ENCODE results near the gene OR51V1.

Gene OR51V1

DNA sequence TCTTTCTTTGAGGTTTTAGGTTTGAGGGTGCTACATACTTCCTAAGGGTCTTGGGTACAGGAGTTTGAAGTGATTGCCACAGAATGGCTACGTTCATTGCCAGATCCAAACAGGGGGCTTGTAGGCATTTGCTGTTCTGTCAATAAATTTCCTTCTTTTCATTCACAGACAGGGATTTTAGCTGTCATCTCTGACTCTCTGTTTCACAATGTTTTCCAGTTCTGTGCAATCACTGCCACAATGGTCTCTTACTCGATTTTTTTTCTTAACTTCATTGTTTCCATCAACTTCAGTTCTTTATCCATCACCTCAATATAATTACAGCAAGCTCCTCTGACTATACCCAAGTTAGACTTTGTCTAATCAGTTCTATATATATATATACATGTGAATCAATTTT, 40.0 kb upstream of the OR51V1 start:
- Histone ChIP-seq H3K4me1 (ENCODE audit: insufficient read depth, low read length, severe bottlenecking) (no peaks in the 10 kb centered on the region), H3K4me3 (ENCODE audit: low read depth, low read length, poor library complexity, severe bottlenecking) (no peak overlapping the region), H3K27ac (ENCODE audit: low read depth, low read length, poor library complexity, severe bottlenecking) (no peak overlapping the region), H3K4me2 (ENCODE audit: low read length) (no peak overlapping the region), H3K9me2 (ENCODE audit: low read depth, low read length) (no peaks in the 10 kb centered on the region), H3K9me3 (ENCODE audit: low read length) (no peaks in the 10 kb centered on the region), H3K36me3 (ENCODE audit: insufficient read depth, low read length) (no peaks in the 10 kb centered on the region), H4K20me1 (ENCODE audit: insufficient read depth, low read length) (no peaks in the 10 kb centered on the region), H2AFZ (ENCODE audit: low read length) (no peak overlapping the region), H3K27me3 (ENCODE audit: insufficient read depth, low read length) (no peaks in the 10 kb centered on the region), H3K79me2 (ENCODE audit: insufficient read depth, low read length) (no peaks in the 10 kb centered on the region), H3F3A (ENCODE audit: insufficient read depth, low read length) (no peaks in the 10 kb centered on the region), H3K9ac (ENCODE audit: low read length) (no peak overlapping the region)
- TF ChIP-seq, protein P1, sequence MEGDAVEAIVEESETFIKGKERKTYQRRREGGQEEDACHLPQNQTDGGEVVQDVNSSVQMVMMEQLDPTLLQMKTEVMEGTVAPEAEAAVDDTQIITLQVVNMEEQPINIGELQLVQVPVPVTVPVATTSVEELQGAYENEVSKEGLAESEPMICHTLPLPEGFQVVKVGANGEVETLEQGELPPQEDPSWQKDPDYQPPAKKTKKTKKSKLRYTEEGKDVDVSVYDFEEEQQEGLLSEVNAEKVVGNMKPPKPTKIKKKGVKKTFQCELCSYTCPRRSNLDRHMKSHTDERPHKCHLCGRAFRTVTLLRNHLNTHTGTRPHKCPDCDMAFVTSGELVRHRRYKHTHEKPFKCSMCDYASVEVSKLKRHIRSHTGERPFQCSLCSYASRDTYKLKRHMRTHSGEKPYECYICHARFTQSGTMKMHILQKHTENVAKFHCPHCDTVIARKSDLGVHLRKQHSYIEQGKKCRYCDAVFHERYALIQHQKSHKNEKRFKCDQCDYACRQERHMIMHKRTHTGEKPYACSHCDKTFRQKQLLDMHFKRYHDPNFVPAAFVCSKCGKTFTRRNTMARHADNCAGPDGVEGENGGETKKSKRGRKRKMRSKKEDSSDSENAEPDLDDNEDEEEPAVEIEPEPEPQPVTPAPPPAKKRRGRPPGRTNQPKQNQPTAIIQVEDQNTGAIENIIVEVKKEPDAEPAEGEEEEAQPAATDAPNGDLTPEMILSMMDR (IDR thresholded peaks at IDR 0.05; ENCODE audit: low read length), result no peak
- no peak for TF ChIP-seq EZH2 (IDR thresholded peaks at IDR 0.05; ENCODE audit: borderline replicate concordance, low read length)

DNA sequence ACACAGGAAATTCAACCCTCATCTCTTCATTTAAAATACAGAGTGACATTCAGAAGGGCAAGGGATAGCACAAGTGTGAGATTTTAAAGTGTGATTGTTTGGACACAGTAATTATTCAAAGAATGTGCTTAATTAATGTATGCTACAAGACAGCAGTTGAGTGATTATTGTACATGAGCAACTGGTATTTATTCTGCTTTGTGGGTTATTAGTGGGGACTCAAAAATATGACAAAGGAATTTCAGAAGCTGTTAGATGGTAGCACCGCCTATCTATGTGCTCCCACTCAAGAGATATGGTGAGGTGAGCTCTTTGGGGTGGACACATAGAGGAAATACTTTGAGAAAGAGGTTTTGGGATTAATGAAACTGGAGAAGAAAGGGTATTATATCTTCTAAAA, 39.6 kb upstream of the OR51V1 start:
- no peak overlapping the region for H3K27ac ChIP-seq (ENCODE audit: low read depth, low read length, poor library complexity, severe bottlenecking)
- H3K4me1 ChIP-seq (ENCODE audit: insufficient read depth, low read length, severe bottlenecking), result no peaks in the 10 kb centered on the region
- H2AFZ ChIP-seq (ENCODE audit: low read length), result no peak overlapping the region
- no peaks in the 10 kb centered on the region for H4K20me1 ChIP-seq (ENCODE audit: insufficient read depth, low read length)
- no peaks in the 10 kb centered on the region for H3K36me3 ChIP-seq (ENCODE audit: insufficient read depth, low read length)
- no peaks in the 10 kb centered on the region for H3K79me2 ChIP-seq (ENCODE audit: insufficient read depth, low read length)
- H3K4me3 ChIP-seq (ENCODE audit: low read depth, low read length, poor library complexity, severe bottlenecking), result no peak overlapping the region
- no peaks in the 10 kb centered on the region for H3K27me3 ChIP-seq (ENCODE audit: insufficient read depth, low read length)
- no peaks in the 10 kb centered on the region for H3F3A ChIP-seq (ENCODE audit: insufficient read depth, low read length)
- TF ChIP-seq, protein P1 (IDR thresholded peaks at IDR 0.05; ENCODE audit: low read length), result no peak
- TF ChIP-seq EZH2 (IDR thresholded peaks at IDR 0.05; ENCODE audit: borderline replicate concordance, low read length), result no peak
- H3K9me2 ChIP-seq (ENCODE audit: low read depth, low read length), result no peaks in the 10 kb centered on the region
- no peak overlapping the region for H3K9ac ChIP-seq (ENCODE audit: low read length)
- H3K9me3 ChIP-seq (ENCODE audit: low read length), result no peaks in the 10 kb centered on the region
- no peak overlapping the region for H3K4me2 ChIP-seq (ENCODE audit: low read length)

DNA sequence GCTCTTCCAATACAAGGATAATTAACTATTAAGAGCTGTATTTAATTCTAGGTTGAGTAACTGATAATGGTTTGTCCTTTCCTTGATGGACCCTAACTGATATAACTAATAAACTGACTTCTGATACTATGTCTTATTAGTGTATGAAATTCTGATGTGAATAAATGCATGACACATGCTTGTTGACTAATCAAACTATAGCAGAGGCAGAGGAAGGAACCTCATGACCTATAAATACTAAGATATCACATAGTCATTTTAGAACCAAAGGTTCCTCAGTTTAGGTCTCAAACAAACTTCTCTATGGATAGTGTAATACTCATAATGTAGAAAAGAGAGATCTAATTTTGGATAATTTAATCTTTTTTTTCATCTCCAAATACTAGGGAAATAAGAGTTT, 38.6 kb upstream of the OR51V1 start:
- H3F3A ChIP-seq (ENCODE audit: insufficient read depth, low read length), result no peaks in the 10 kb centered on the region
- no peak overlapping the region for H2AFZ ChIP-seq (ENCODE audit: low read length)
- no peaks in the 10 kb centered on the region for H3K27me3 ChIP-seq (ENCODE audit: insufficient read depth, low read length)
- no peak overlapping the region for H3K9ac ChIP-seq (ENCODE audit: low read length)
- H3K9me2 ChIP-seq (ENCODE audit: low read depth, low read length), result no peaks in the 10 kb centered on the region
- no peaks in the 10 kb centered on the region for H3K4me1 ChIP-seq (ENCODE audit: insufficient read depth, low read length, severe bottlenecking)
- no peaks in the 10 kb centered on the region for H3K36me3 ChIP-seq (ENCODE audit: insufficient read depth, low read length)
- H3K79me2 ChIP-seq (ENCODE audit: insufficient read depth, low read length), result no peaks in the 10 kb centered on the region
- H3K4me2 ChIP-seq (ENCODE audit: low read length), result no peak overlapping the region
- H3K27ac ChIP-seq (ENCODE audit: low read depth, low read length, poor library complexity, severe bottlenecking), result no peak overlapping the region
- TF ChIP-seq, protein P1 (IDR thresholded peaks at IDR 0.05; ENCODE audit: low read length), result no peak
- TF ChIP-seq EZH2 (IDR thresholded peaks at IDR 0.05; ENCODE audit: borderline replicate concordance, low read length), result no peak
- no peaks in the 10 kb centered on the region for H4K20me1 ChIP-seq (ENCODE audit: insufficient read depth, low read length)
- no peak overlapping the region for H3K4me3 ChIP-seq (ENCODE audit: low read depth, low read length, poor library complexity, severe bottlenecking)
- H3K9me3 ChIP-seq (ENCODE audit: low read length), result no peaks in the 10 kb centered on the region
